Left renal cortex interstitium (tissue), 4 donors: ENCODE measurements around the gene FAR1. TPM values are rescaled to one million over a fixed set of nuclear protein-coding genes. Genes with fewer than 3 reads are reported as not detected.
A peak's percentile ranks its signal among the peaks of the same experiment; 100 is the strongest.

ENCODE experiments used
- DNase-seq, 4 donors: peaks; one replicate each; pipeline ENCODE4 v3.0.0-alpha.2; 2013; ENCODE audit warnings: low read depth in 4 of 4, low spot score in 2 of 4, missing footprints in 1 of 4
- polyA plus RNA-seq, 4 donors: library from polyadenylated mRNA; unstranded; fragments of 120-200 nt; gene quantifications; one replicate each; pipeline ENCODE4 v1.2.1, GENCODE V29; 2013; ENCODE audit not compliant: insufficient read length in 4 of 4

The FAR1 gene
- polyA plus RNA-seq, 4 donors: 51.1 to 89.2 (median 69.2) TPM

- peak; percentile 24 to 72 (median 62) for DNase-seq
Measured at GRCh38 chr11:13772223-13773046, 104.0 kb downstream of the FAR1 start.

- no peak for DNase-seq
Measured at GRCh38 chr11:13775471-13775870, 107.0 kb downstream of the FAR1 start.

GRCh38 chr11:13776134-13776815 is 107.8 kb downstream of the FAR1 start:
- DNase-seq: no peak

- DNase-seq: no peak
Measured at GRCh38 chr11:13777341-13777985, 109.0 kb downstream of the FAR1 start.

- DNase-seq: no peak
Measured at GRCh38 chr11:13778345-13778744, 109.9 kb downstream of the FAR1 start.

GRCh38 chr11:13781153-13781552 is 112.7 kb downstream of the FAR1 start:
- DNase-seq: no peak

Other genes with a start within 250 kb of the FAR1 start
- 10 to 100 TPM; 29.8 to 39.4 (median 31.1) TPM for gene BTBD10, start 205.4 kb upstream of the FAR1 start, polyA plus RNA-seq
- gene PTH, start 172.7 kb upstream of the FAR1 start, polyA plus RNA-seq: not detected